ENCODE measurements around the gene ZDHHC7. TPM values are rescaled to one million over a fixed set of nuclear protein-coding genes. Genes with fewer than 3 reads are reported as not detected.

The ZDHHC7 gene
- total RNA-seq, 2 experiments from 2014 or later = 28.1 to 28.7 TPM

DNA sequence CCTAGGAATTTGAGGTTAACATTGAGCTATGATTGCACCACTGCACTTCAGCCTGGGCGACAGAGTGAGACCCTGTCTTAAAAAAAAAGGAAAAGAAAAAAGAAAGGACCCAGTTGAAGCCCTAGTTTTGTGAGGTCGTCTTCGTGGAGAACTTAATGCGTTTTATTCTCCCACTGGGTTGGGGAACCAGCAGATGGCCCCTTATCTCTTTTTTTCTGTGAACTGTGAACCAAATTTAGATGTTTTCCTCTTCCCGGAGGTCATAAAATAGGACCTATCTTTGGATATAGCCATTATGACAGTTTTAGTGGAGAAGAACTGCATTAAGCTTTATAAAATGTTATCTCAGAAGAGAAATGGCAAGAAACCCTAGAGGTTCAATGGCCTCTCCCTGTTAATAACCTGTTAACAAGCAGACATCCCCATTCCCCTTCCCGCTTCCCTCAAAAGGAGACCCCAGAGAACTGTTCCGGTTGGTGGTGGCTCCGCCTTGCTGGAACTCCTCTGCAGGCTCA is 39.8 kb upstream of the ZDHHC7 start:
- Mint-ChIP-seq H3K9me3 (ENCODE audit: insufficient read depth) (peaks cover 4% of the 10 kb centered on the region), H3K27ac (no peak overlapping the region), H3K4me3 (no peak overlapping the region), H3K27me3 (ENCODE audit: low read depth) (no peaks in the 10 kb centered on the region), H3K36me3 (ENCODE audit: low read depth) (peaks cover 9% of the 10 kb centered on the region), H3K4me1 (ENCODE audit: low read depth) (peaks cover 32% of the 10 kb centered on the region)
- POLR2A ChIA-PET = no interaction called here
- ATAC-seq (no peak), DNase-seq (no peak)
- CTCF ChIA-PET = interaction anchor here (1.5 kb wide), 1 partner anchor 36 kb away, joined by 5 read pairs; no protein-coding TSS in a partner anchor

DNA sequence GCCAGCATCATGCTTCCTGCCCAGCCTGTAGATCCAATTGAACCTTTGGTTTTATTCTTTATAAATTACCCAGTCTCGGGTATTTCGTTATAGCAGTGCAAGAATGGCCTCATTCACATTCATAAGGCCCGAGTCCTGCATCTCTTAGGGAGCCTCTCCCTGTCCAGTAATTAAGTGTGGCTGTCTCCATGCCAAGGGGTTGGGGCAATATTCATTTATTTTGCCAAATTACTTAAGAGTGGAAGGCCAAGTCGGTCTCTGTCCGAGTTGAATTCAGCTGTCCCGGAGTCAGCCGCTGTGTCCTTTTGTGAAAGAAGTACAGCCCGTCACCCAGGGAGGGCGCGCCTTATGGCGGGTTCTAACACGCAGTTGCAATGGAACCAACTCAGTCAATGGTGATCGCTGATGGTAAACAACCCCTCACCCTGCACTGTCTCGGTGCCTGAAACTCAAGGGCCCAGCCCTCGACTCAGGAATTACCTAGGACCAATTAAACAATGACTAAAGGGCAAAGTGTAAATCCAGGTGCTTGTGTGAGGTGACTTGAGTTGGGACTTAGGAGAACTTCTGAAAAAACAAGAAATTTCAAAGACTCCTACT is 38.5 kb upstream of the ZDHHC7 start:
- H3K36me3 Mint-ChIP-seq (ENCODE audit: low read depth) = peaks cover 4% of the 10 kb centered on the region
- CTCF ChIA-PET = no interaction called here
- POLR2A ChIA-PET = no interaction called here
- peaks cover 4% of the 10 kb centered on the region for H3K9me3 Mint-ChIP-seq (ENCODE audit: insufficient read depth)
- H3K4me3 Mint-ChIP-seq = no peak overlapping the region
- no peaks in the 10 kb centered on the region for H3K27me3 Mint-ChIP-seq (ENCODE audit: low read depth)
- H3K4me1 Mint-ChIP-seq (ENCODE audit: low read depth) = peaks cover 21% of the 10 kb centered on the region
- DNase-seq = no peak
- ATAC-seq = no peak
- H3K27ac Mint-ChIP-seq = no peak overlapping the region

DNA sequence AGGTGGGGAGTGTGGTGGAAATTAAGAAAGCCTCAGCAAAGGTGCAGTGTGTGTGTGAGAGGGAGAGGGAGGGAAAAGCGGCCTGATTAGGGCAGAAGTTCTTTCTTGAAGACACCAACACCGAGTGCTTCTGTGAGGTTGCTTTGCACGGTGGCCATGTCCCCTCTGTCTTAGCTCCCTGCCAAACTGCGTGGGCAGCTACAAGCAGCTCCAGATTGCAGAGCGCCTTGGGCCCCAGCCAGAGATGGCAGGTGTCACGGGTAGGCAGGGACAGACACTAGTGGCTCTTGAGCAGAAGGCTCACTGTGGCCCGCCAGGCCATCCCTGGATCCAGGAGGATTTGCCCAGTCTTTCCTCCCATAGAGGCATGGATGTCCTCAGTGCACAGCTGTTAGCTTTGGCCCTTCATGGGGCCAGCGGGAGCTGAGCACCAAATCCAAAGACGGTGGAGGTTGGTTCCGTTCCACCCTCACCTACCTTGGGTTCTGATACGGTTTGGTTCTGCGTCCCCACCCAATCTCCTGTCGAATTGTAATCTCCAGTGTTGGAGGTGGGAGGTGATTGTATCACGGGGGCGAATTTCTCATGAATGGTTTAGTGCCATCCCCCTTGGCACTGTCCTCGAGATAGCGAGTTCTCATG is 37.7 kb upstream of the ZDHHC7 start:
- CTCF ChIA-PET = no interaction called here
- ATAC-seq (no peak), DNase-seq (no peak)
- Mint-ChIP-seq H3K4me1 (ENCODE audit: low read depth) (peaks cover 16% of the 10 kb centered on the region), H3K27me3 (ENCODE audit: low read depth) (no peaks in the 10 kb centered on the region), H3K27ac (no peak overlapping the region), H3K9me3 (ENCODE audit: insufficient read depth) (peaks cover 4% of the 10 kb centered on the region), H3K4me3 (no peak overlapping the region), H3K36me3 (ENCODE audit: low read depth) (peaks cover 4% of the 10 kb centered on the region)
- POLR2A ChIA-PET = interaction anchor here (0.8 kb wide), 1 partner anchor 500 kb away, joined by 4 read pairs; no protein-coding TSS in a partner anchor

DNA sequence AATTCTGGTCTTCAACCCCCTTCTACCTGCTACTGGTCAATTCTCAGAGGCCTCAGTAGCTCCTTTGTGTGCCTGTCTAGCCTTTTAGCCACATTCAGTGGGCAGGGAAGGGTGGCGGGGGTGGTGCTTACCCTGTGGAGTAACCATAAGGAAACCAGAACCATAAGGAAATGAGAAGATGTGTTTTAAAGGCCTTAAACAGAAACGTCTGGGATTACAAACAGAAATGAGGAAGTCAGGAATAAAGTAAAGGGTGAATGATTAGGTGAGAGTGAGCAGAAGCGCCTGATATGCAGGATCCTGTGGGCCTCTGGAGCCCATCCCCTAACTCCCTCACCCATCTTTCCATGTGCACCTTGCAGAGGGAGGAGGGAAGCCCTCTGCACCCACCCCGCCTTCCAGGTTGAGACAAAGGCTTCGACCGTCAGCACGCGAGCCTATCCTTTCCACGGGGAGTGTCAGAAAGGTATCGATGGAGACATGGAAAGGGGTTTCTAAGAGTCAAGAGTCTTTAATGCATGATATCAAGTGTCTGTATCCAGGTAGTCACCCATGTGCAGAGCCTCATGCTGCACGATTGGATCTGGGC is 36.6 kb upstream of the ZDHHC7 start:
- H3K27ac Mint-ChIP-seq = no peak overlapping the region
- DNase-seq (no peak), ATAC-seq (no peak)
- H3K36me3 Mint-ChIP-seq (ENCODE audit: low read depth) = no peaks in the 10 kb centered on the region
- POLR2A ChIA-PET = no interaction called here
- no peaks in the 10 kb centered on the region for H3K9me3 Mint-ChIP-seq (ENCODE audit: insufficient read depth)
- H3K27me3 Mint-ChIP-seq (ENCODE audit: low read depth) = no peaks in the 10 kb centered on the region
- CTCF ChIA-PET = interaction anchor here (1.3 to 2.1 kb wide), 3 partner anchors 11 to 77 kb away, joined by 4 to 9 read pairs (median 6); partner anchors contain the start of gene KIAA0513
- no peak overlapping the region for H3K4me3 Mint-ChIP-seq
- H3K4me1 Mint-ChIP-seq (ENCODE audit: low read depth) = peaks cover 13% of the 10 kb centered on the region

DNA sequence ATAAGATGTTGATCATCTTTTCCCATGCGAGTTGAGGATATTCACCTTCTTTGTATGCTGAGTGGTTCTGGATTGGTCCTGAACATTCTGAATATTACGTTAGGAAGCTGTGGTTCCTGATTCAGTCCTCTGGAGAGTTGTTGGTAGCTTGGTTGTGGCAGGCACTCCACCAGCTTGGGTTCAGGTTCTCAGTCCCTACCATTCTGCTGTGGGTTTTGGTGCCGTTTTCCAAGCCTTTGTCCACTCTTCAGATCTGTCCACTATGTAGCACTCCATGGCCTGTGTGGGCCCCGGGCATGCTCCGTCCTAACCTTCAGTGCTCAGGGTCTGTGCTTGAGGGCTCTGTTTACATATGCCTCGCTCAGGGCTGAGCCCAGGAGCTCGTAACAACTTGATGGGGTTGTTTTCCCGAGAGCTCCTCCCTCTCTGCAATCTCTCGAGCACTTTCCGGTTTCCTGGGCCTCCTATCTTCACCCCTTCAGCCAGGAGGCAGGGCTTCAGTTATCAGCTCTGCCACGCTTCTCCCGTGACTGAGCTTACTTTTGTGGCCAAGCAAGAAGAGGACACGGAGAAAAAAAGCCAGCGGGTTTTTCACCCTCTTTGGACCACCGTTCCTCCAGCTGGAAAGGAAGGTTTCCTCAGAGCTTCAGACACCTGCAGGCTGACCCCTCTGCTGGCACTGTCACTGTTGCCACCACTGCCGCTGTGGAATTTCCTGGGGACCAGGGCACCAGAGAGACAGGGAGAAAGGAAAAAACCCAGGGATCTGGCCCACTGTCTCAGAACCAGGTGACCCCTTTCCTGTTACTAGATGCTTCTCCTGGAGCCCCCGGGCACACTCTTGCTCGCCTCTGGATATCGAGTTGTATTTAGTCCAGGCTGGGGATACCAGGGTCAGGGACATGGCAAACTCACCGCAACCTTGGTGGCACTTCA is 35.9 kb upstream of the ZDHHC7 start:
- Mint-ChIP-seq H3K36me3 (ENCODE audit: low read depth) (no peaks in the 10 kb centered on the region), H3K4me3 (peak overlapping the region; percentile 21), H3K4me1 (ENCODE audit: low read depth) (peaks cover 13% of the 10 kb centered on the region), H3K9me3 (ENCODE audit: insufficient read depth) (no peaks in the 10 kb centered on the region), H3K27me3 (ENCODE audit: low read depth) (no peaks in the 10 kb centered on the region), H3K27ac (no peak overlapping the region)
- ATAC-seq (peak; percentile 79), DNase-seq (peak; percentile 34)
- CTCF ChIA-PET = interaction anchor here (1.1 to 2.1 kb wide), 6 partner anchors 8 to 309 kb away, joined by 3 to 9 read pairs (median 4); partner anchors contain the start of gene KIAA0513
- POLR2A ChIA-PET = interaction anchor here (0.5 to 1.2 kb wide), 2 partner anchors 8 to 282 kb away, joined by 3 to 5 read pairs; no protein-coding TSS in a partner anchor

DNA sequence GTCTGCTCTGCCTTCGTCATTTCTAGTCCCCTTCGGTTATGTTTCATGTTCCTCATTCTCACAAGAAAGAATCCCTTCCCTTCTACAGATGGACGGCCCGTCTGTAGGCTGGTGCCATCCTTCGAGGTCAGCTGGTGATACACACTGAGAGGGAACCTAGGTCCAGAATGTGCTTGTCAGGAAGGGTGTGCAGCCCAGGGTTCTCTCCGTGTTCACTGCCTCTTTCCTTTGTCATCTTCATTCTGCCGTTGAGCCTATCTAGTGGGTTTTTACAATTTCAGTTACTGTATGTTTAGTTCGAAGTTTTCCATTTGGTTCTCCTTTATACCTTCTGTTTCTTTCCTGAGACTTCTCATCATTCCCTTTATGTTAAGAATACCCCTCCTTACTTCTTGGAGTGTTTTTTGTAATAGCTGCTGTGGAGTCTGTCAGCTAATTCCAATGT is 35.2 kb upstream of the ZDHHC7 start:
- Mint-ChIP-seq H3K27me3 (ENCODE audit: low read depth) (no peaks in the 10 kb centered on the region), H3K27ac (no peak overlapping the region), H3K9me3 (ENCODE audit: insufficient read depth) (no peaks in the 10 kb centered on the region), H3K4me3 (no peak overlapping the region), H3K4me1 (ENCODE audit: low read depth) (peaks cover 13% of the 10 kb centered on the region), H3K36me3 (ENCODE audit: low read depth) (no peaks in the 10 kb centered on the region)
- CTCF ChIA-PET = interaction anchor here (1.1 to 2.1 kb wide), 7 partner anchors 9 to 309 kb away, joined by 3 to 9 read pairs (median 4); partner anchors contain the start of gene KIAA0513
- DNase-seq = no peak
- no peak for ATAC-seq
- POLR2A ChIA-PET = interaction anchor here (0.5 to 1.2 kb wide), 2 partner anchors 9 to 281 kb away, joined by 3 to 5 read pairs; no protein-coding TSS in a partner anchor

DNA sequence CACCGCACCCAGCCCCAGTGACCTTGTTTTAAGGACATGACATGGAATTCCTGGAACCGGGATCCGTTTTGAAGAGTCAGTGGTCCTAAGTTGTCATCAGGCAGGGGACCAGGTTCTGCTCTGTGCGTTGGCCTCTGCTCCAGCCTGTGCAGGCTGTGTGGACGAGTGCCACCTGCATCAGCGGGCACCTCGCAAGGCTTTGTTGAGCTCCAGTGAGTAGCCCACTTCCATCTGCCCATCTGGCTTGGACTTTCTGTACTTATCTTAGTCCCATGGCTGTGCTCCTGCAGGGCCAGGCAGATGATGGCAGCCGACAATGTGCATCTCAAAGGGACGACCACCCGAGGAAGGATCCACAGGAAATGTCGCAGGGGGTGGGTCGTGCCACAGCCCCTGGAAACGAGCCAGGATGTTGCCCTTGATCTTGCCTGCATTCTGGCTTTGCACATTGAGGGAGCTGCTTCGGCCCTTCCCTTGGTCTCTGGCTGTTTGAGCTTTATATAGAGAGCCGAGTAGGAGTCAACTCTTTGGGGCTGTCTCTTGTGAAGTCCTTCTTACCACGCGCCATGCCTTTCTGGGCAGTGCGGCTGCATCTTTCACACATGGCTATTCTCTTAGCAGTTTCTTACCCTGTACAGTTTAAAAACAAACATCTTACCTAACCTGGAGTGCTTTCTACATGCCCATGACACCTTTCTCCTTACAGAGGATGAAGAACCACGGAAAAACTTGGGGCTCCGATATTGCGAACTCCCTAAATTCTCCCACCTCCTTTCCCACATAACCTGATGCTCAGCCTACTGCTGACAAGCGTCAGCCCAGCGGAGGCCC is 34.5 kb upstream of the ZDHHC7 start:
- Mint-ChIP-seq H3K4me3 (no peak overlapping the region), H3K27ac (no peak overlapping the region), H3K9me3 (ENCODE audit: insufficient read depth) (no peaks in the 10 kb centered on the region), H3K27me3 (ENCODE audit: low read depth) (no peaks in the 10 kb centered on the region), H3K36me3 (ENCODE audit: low read depth) (no peaks in the 10 kb centered on the region), H3K4me1 (ENCODE audit: low read depth) (peaks cover 13% of the 10 kb centered on the region)
- ChIA-PET CTCF (interaction anchor here (1.1 to 2.1 kb wide), 4 partner anchors 18 to 94 kb away, joined by 3 to 9 read pairs (median 4); partner anchors contain the start of gene KIAA0513), POLR2A (no interaction called here)
- ATAC-seq = no peak
- no peak for DNase-seq

DNA sequence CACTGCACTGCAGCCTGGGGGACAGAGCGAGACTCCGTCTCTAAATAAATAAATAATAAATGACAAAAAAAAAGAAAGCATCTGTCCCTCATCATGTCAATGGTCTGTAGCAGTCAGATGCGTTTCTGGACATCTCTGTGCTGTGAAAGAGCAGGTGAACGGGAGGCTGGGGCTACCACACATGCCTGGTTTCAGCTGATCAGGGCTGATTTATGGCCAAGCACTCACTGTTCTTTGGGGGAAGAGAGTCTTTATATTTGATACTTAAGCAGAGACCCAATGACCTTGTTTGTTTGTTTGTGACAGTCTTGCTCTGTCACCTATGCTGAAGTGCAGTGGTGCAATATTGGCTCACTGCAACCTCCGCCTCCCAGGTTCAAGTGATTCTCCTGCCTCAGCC is 33.7 kb upstream of the ZDHHC7 start:
- ChIA-PET POLR2A (no interaction called here), CTCF (interaction anchor here (1.5 kb wide), 1 partner anchor 94 kb away, joined by 3 read pairs; no protein-coding TSS in a partner anchor)
- DNase-seq = no peak
- Mint-ChIP-seq H3K4me3 (no peak overlapping the region), H3K27ac (no peak overlapping the region), H3K27me3 (ENCODE audit: low read depth) (no peaks in the 10 kb centered on the region), H3K9me3 (ENCODE audit: insufficient read depth) (no peaks in the 10 kb centered on the region), H3K4me1 (ENCODE audit: low read depth) (peaks cover 13% of the 10 kb centered on the region), H3K36me3 (ENCODE audit: low read depth) (no peaks in the 10 kb centered on the region)
- ATAC-seq = no peak

DNA sequence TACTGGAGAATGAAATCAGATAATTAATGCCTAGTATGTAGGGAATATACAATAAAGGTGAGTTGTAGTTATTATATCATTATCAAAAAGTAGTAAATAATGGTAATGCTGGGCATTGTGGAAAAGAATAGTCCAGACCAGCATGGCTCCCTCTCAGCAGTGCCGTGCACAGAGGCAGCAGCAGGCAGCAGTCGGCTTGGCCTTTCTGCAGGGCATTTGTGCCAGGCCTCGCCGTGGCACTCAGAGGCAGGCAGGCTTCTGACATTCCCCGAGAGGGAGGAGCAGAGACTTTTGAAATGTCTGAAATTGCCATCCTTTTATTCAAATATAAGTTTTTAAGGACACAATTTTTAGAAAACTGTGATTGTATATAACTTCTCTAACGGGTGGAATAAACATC is 31.3 kb upstream of the ZDHHC7 start:
- Mint-ChIP-seq H3K36me3 (ENCODE audit: low read depth) (no peaks in the 10 kb centered on the region), H3K9me3 (ENCODE audit: insufficient read depth) (no peaks in the 10 kb centered on the region), H3K27me3 (ENCODE audit: low read depth) (no peaks in the 10 kb centered on the region), H3K4me3 (no peak overlapping the region), H3K4me1 (ENCODE audit: low read depth) (peaks cover 9% of the 10 kb centered on the region), H3K27ac (no peak overlapping the region)
- DNase-seq (no peak), ATAC-seq (no peak)
- POLR2A ChIA-PET = no interaction called here
- CTCF ChIA-PET = interaction anchor here (1.9 kb wide), 1 partner anchor 16 kb away, joined by 5 read pairs; the partner anchor contains the start of gene KIAA0513

DNA sequence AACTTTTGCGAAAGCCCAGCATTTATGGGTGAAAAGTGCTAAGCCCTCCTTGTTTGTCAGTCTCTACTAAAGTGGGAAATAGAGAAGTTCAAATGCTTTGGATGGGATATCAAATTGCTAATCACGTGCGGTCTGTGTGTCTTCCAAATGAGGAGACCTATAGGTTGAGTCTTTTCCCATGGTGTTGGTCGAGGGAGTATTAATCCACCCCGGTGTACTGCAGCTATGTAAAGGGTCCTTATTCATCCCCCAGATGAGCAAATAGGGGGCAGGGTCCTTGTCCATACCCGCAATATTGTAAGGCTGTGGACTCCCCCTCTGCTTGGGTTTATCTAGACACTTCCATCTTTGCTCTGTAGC is 30.8 kb upstream of the ZDHHC7 start:
- H3K4me1 Mint-ChIP-seq (ENCODE audit: low read depth) = peaks cover 5% of the 10 kb centered on the region
- no peaks in the 10 kb centered on the region for H3K36me3 Mint-ChIP-seq (ENCODE audit: low read depth)
- H3K27me3 Mint-ChIP-seq (ENCODE audit: low read depth) = no peaks in the 10 kb centered on the region
- POLR2A ChIA-PET = no interaction called here
- CTCF ChIA-PET = interaction anchor here (1.9 kb wide), 1 partner anchor 15 kb away, joined by 5 read pairs; the partner anchor contains the start of gene KIAA0513
- no peak overlapping the region for H3K27ac Mint-ChIP-seq
- H3K4me3 Mint-ChIP-seq = no peak overlapping the region
- no peaks in the 10 kb centered on the region for H3K9me3 Mint-ChIP-seq (ENCODE audit: insufficient read depth)
- DNase-seq = no peak
- ATAC-seq = no peak

Data from activated CD8-positive, alpha-beta T cell treated with anti-CD3 and anti-CD28 coated beads, Interleukin-2, amount 10 ng/mL, durations not matched to agents 7 days and 5 days (primary cell).